ENCODE data around the gene CD109. TPM values are rescaled to one million over a fixed set of nuclear protein-coding genes. Genes with fewer than 3 reads are reported as not detected.

CD109 gene
- total and polyA plus RNA-seq, 2 of the 4 experiments (the other 2 are of a cell fraction): 3.6 to 5.0 TPM

DNA sequence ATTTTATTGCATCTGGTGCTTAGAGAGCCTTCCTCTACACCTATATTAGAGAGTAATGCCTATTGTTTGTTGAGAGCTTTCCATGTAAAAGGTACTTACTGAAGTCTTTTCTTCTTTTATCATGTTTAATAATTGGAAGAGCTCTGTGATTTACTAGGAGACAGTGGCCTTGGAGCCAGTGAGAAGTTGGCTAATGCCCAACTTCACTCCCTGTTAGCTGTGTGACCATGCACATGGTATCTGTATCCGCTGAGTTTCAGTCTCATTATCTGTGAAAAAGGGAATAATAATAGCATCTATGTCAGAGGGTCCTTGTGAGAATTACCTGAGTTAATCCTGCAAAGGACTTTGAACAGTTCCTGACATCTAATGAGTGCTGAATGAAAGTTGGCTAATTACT lies 105.0 kb downstream of the CD109 start (continued):
- TF ChIP-seq, protein P1, sequence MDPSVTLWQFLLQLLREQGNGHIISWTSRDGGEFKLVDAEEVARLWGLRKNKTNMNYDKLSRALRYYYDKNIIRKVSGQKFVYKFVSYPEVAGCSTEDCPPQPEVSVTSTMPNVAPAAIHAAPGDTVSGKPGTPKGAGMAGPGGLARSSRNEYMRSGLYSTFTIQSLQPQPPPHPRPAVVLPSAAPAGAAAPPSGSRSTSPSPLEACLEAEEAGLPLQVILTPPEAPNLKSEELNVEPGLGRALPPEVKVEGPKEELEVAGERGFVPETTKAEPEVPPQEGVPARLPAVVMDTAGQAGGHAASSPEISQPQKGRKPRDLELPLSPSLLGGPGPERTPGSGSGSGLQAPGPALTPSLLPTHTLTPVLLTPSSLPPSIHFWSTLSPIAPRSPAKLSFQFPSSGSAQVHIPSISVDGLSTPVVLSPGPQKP (IDR thresholded peaks at IDR 0.05; ENCODE audit: borderline replicate concordance, low read depth, low read length): no peak

DNA sequence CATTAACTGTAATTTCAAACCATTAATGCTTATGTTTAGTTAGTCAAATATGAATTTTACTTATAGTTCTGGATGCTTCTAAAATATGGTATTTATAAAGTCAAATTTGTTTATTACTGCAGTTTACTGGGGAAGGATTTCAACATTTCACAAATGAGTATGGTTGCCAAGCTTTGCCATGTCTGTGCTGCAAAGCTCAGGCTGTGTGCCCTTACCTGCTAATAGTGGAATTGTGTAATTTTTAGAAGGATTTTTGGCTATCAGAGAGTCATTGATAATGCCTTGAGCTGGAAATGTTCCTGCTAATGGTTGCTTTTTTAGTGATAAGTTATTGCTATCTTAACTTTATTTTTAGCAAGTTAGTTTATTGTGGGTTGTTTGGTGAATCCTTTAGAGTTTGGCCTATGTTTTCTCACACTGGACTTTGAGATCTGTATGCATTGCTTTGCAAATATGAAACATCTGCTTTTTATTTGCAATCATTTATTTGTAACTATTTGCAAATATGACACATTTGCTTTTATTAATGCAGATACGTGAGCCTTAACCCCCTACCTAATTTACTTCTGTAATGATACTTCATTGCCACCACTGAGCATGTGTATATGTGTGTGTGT lies 105.8 kb downstream of the CD109 start:
- Histone ChIP-seq H4K8ac (ENCODE audit: low read depth in 2 of 2, low read length in 2 of 2) (peak overlapping the region in 1 of 2 experiments; percentile 33; a peak in 1 of 4 replicates), H3K18ac (ENCODE audit: low read depth, low read length) (peak overlapping the region; percentile 80; the same call in 1 of the 2 replicates), H3K4me3 (ENCODE audit: insufficient read depth, low read depth, low read length) (no peak overlapping the region), H2BK15ac (ENCODE audit: low read depth, low read length) (no peak overlapping the region), H2AK5ac (ENCODE audit: low read depth, low read length) (peak overlapping the region; percentile 75; the same call in 1 of the 2 replicates), H3K9ac (ENCODE audit: low read depth, low read length) (no peak overlapping the region), H4K91ac (ENCODE audit: insufficient read depth, low read depth, low read length) (no peak overlapping the region), H3K9me1 (ENCODE audit: insufficient read depth, low read length) (peaks cover 10% of the 10 kb centered on the region), H4K20me1 (ENCODE audit: insufficient read depth, low read length) (no peaks in the 10 kb centered on the region), H4K5ac (ENCODE audit: low read depth, low read length) (no peak overlapping the region; the same call in 1 of the 2 replicates), H3K27me3 (ENCODE audit: control insufficient read depth, insufficient read depth, low read length) (no peaks in the 10 kb centered on the region), H3K56ac (ENCODE audit: extremely low read depth, insufficient read depth, low read length) (no peak overlapping the region), H3K36me3 (ENCODE audit: control insufficient read depth, insufficient read depth, low read length) (no peaks in the 10 kb centered on the region), H2BK120ac (ENCODE audit: low read depth, low read length) (peak overlapping the region; percentile 32; the same call in 1 of the 2 replicates), H2BK5ac (ENCODE audit: low read depth, low read length, poor library complexity, severe bottlenecking) (peak overlapping the region; percentile 38), H3K4ac (ENCODE audit: low read depth, low read length) (peak overlapping the region; percentile 54), H3K14ac (replicated peaks; ENCODE audit: low read depth, low read length) (no peak overlapping the region), H2BK20ac (ENCODE audit: low read depth, low read length) (peak overlapping the region; percentile 46), H2AFZ (replicated peaks; ENCODE audit: low read length, poor library complexity) (no peak overlapping the region), H3K4me1 (ENCODE audit: control insufficient read depth, insufficient read depth, low read length) (peaks cover 18% of the 10 kb centered on the region), H3K23ac (ENCODE audit: low read depth, low read length) (0 out of 2 replicates have a peak overlapping the region, but pooled peaks have one; percentile 45), H3K27ac (ENCODE audit: insufficient read depth, low read length) (no peak overlapping the region), H3K9me3 (ENCODE audit: control insufficient read depth, insufficient read depth, low read length) (no peaks in the 10 kb centered on the region), H3K79me1 (ENCODE audit: low read depth in 1 of 2, low read length in 2 of 2) (no peaks in the 10 kb centered on the region), H3K4me2 (ENCODE audit: low read depth, low read length) (no peak overlapping the region), H2AK9ac (replicated peaks; ENCODE audit: low read depth, low read length, poor library complexity) (no peak overlapping the region)
- ATAC-seq (ENCODE audit: low read depth) (no peak), DNase-seq (peak; percentile 11)
- no TSS peak for BruUV-seq (replicated peaks)
- ChIA-PET POLR2A (ENCODE audit: unreplicated experiment) (no interaction called here), CTCF (no interaction called here)
- dilution Hi-C loops (cut with HindIII; ENCODE audit: low sequenced_read_pairs, unreplicated experiment): no loop called here
- WGBS, 2 experiments (ENCODE audit: extremely low coverage in 2 of 2, insufficient read length in 1 of 2): no CpG with 5 or more reads among the region's 1 CpG
- in situ Hi-C loops (cut with MboI; ENCODE audit: low sequenced_read_pairs): no loop called here
- intact Hi-C loops (cut with micrococcal nuclease): loop anchor here (5.0 kb wide), 1 partner anchor 1406 kb away; the partner anchor contains the start of gene COL12A1
- TF ChIP-seq MAZ (IDR thresholded peaks at IDR 0.05; ENCODE audit: borderline replicate concordance, low read depth, low read length): no peak
- no peak for TF ChIP-seq MXI1 (IDR thresholded peaks at IDR 0.05; ENCODE audit: borderline replicate concordance, low read depth, low read length)
- no peak for TF ChIP-seq RCOR1 (IDR thresholded peaks at IDR 0.05; ENCODE audit: insufficient replicate concordance, low read length)
- no peak for TF ChIP-seq NFE2L2 (IDR thresholded peaks at IDR 0.05; ENCODE audit: low read depth, low read length)
- TF ChIP-seq POLR2A (IDR thresholded peaks at IDR 0.05; ENCODE audit: low read depth, low read length): no peak
- no peak for TF ChIP-seq MAFK (IDR thresholded peaks at IDR 0.05; ENCODE audit: low read depth, low read length)
- no peak for TF ChIP-seq RFX5 (IDR thresholded peaks at IDR 0.05; ENCODE audit: low read depth, low read length)
- TF ChIP-seq, protein P2, sequence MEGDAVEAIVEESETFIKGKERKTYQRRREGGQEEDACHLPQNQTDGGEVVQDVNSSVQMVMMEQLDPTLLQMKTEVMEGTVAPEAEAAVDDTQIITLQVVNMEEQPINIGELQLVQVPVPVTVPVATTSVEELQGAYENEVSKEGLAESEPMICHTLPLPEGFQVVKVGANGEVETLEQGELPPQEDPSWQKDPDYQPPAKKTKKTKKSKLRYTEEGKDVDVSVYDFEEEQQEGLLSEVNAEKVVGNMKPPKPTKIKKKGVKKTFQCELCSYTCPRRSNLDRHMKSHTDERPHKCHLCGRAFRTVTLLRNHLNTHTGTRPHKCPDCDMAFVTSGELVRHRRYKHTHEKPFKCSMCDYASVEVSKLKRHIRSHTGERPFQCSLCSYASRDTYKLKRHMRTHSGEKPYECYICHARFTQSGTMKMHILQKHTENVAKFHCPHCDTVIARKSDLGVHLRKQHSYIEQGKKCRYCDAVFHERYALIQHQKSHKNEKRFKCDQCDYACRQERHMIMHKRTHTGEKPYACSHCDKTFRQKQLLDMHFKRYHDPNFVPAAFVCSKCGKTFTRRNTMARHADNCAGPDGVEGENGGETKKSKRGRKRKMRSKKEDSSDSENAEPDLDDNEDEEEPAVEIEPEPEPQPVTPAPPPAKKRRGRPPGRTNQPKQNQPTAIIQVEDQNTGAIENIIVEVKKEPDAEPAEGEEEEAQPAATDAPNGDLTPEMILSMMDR (conservative IDR thresholded peaks at IDR 0.05; ENCODE audit: low read depth, low read length): no peak
- TF ChIP-seq BHLHE40 (IDR thresholded peaks at IDR 0.05; ENCODE audit: low read depth, low read length): no peak
- no peak for TF ChIP-seq FOS (IDR thresholded peaks at IDR 0.05; ENCODE audit: low read depth, low read length)
- no peak for TF ChIP-seq RAD21 (IDR thresholded peaks at IDR 0.05; ENCODE audit: low read length)
- TF ChIP-seq SMC3 (IDR thresholded peaks at IDR 0.05; ENCODE audit: low read depth, low read length): no peak

All from IMR-90 (cell line).